Measurements from ENCODE around the gene GMFB. TPM values are rescaled to one million over a fixed set of nuclear protein-coding genes. Genes with fewer than 3 reads are reported as not detected.
"Not testable (repeated sequence)": the region's sequence is repeated elsewhere in the genome, so short reads cannot be mapped to it uniquely, and the experiment has no call there.

Gene GMFB
- polyA plus RNA-seq, 5 donors = 52.7 to 88.9 (median 65.6) TPM

- no peak for DNase-seq
These were observed 23.1 kb downstream of the GMFB start for GRCh38 chr14:54465654-54466053.

- no peak for DNase-seq
These were observed 26.7 kb downstream of the GMFB start for GRCh38 chr14:54462048-54462447.

- no peak for DNase-seq
These were observed 29.7 kb downstream of the GMFB start for GRCh38 chr14:54459106-54459505.

- not testable (repeated sequence) for DNase-seq
These were observed 30.2 kb downstream of the GMFB start for GRCh38 chr14:54458536-54458935.

- no peak for DNase-seq
These were observed 31.2 kb downstream of the GMFB start for GRCh38 chr14:54457609-54457996.

GRCh38 chr14:54456820-54457608 is 31.8 kb downstream of the GMFB start:
- DNase-seq = not testable (repeated sequence)

- no peak for DNase-seq
These were observed 33.4 kb downstream of the GMFB start for GRCh38 chr14:54455363-54455762.

GRCh38 chr14:54453990-54454389 is 34.8 kb downstream of the GMFB start:
- DNase-seq = not testable (repeated sequence)

GRCh38 chr14:54453252-54453651 is 35.5 kb downstream of the GMFB start:
- no peak for DNase-seq

- no peak for DNase-seq
These were observed 36.8 kb downstream of the GMFB start for GRCh38 chr14:54451961-54452360.

GRCh38 chr14:54451121-54451601 is 37.6 kb downstream of the GMFB start:
- no peak for DNase-seq

- DNase-seq = no peak
These were observed 38.2 kb downstream of the GMFB start for GRCh38 chr14:54450535-54450934.

- DNase-seq = no peak
These were observed 41.5 kb downstream of the GMFB start for GRCh38 chr14:54447231-54447692.

- peak in 1 of 2 donors; percentile 21 for DNase-seq
These were observed 42.6 kb downstream of the GMFB start for GRCh38 chr14:54446161-54446693.

GRCh38 chr14:54444681-54445080 is 44.1 kb downstream of the GMFB start:
- DNase-seq = no peak

GRCh38 chr14:54443981-54444380 is 44.8 kb downstream of the GMFB start:
- DNase-seq = no peak

- DNase-seq = not testable (repeated sequence)
These were observed 45.8 kb downstream of the GMFB start for GRCh38 chr14:54442961-54443360.

GRCh38 chr14:54440873-54441868 is 47.6 kb downstream of the GMFB start, which contains the start of gene CNIH1:
Gene CNIH1, minus strand, starts transcription at chr14:54441374. Its CDS starts 47 bp downstream, at chr14:54441327.
- DNase-seq = peak; percentile 94

GRCh38 chr14:54440476-54440872 is 48.3 kb downstream of the GMFB start:
- peak in 1 of 2 donors; percentile 27 for DNase-seq

GRCh38 chr14:54440037-54440436 is 48.7 kb downstream of the GMFB start:
- DNase-seq = no peak

- no peak for DNase-seq
These were observed 50.1 kb downstream of the GMFB start for GRCh38 chr14:54438703-54439102.

- DNase-seq = not testable (repeated sequence)
These were observed 50.8 kb downstream of the GMFB start for GRCh38 chr14:54437954-54438353.

Data from right lung (tissue), 5 donors.